Left lung (tissue), 10 donors: ENCODE results near the gene GLI3. TPM values are rescaled to one million over a fixed set of nuclear protein-coding genes. Genes with fewer than 3 reads are reported as not detected.
A peak's percentile ranks its signal among the peaks of the same experiment; 100 is the strongest.

Experiments
- ATAC-seq: fragments of 200-7000 bp; cut with Tn5 transposase; one replicate; pipeline ENCODE4 v1.9.1; 2020; ENCODE audit warnings: moderate library complexity
- DNase-seq, 4 donors: peaks; one replicate each; pipeline ENCODE4 v3.0.0-alpha.2; 2013 to 2020
- H3K27ac ChIP-seq, 2 donors: fragments of 200-600 bp; sonication (generic) in 1 of 2; one replicate each; pipeline versions ENCODE4 v1.5.0 to v1.8.0; 2020 to 2021
- H3K27me3 ChIP-seq, 2 donors: fragments of 200-600 bp; sonication (generic) in 1 of 2; one replicate each; pipeline versions ENCODE4 v1.5.0 to v1.8.0; 2020 to 2021
- H3K36me3 ChIP-seq, 2 donors: fragments of 200-600 bp; sonication (generic) in 1 of 2; one replicate each; pipeline versions ENCODE4 v1.5.0 to v1.8.0; 2020 to 2021
- H3K4me1 ChIP-seq, 2 donors: fragments of 200-600 bp; one replicate each; pipeline ENCODE4 v1.8.0; 2021
- H3K4me3 ChIP-seq, 2 donors: fragments of 200-600 bp; sonication (generic) in 1 of 2; one replicate each; pipeline versions ENCODE4 v1.5.0 to v1.8.0; 2020 to 2021; ENCODE audit warnings: mild to moderate bottlenecking in 1 of 2
- H3K9me3 ChIP-seq, 2 donors: fragments of 200-600 bp; sonication (generic) in 1 of 2; one replicate each; pipeline versions ENCODE4 v1.5.0 to v1.8.0; 2020 to 2021
- CTCF ChIP-seq, 2 donors: fragments of 200-600 bp; sonication (generic) in 1 of 2; IDR thresholded peaks; one replicate each; pipeline versions ENCODE4 v1.5.0 to v1.8.0; 2021; ENCODE audit warnings: antibody characterized with exemption in 2 of 2
- intact Hi-C, 2 donors: fragments of 100-400 bp; cut with DNase I; formaldehyde crosslinking; loops; one replicate each; pipeline versions ENCODE4 v1.11.2 to v1.14.2; 2022
- polyA plus RNA-seq, 6 donors: library from polyadenylated mRNA; unstranded; fragments of 120-200 nt; gene quantifications; one replicate each; pipeline ENCODE4 v1.2.1, GENCODE V29; 2013; ENCODE audit not compliant: insufficient read length in 6 of 6
- total RNA-seq, 2 donors: library from RNA; stranded (reverse); fragmentation: NEBNext Ultra II Directional; extraction: Animal tissue kit (Norgen Biotek cat#: 25700); gene quantifications; one replicate each; pipeline ENCODE4 v1.2.1, GENCODE V29; 2021
- donor health status: DM: no; HTN: yes; CAD: no.
- donor health status: DM: no; HTN: no; CAD: no.

GLI3 gene
- total and polyA plus RNA-seq, 8 donors, result 20.3 to 38.0 (median 31.3) TPM

GRCh38 chr7:42262964-42263363 lies 26.0 kb upstream of the GLI3 start:
- DNase-seq (peak in 2 of 4 donors; percentile 23 to 40), ATAC-seq (peak; percentile 50)
- no peak overlapping the region for H3K27ac ChIP-seq

GRCh38 chr7:42254217-42254616 lies 17.2 kb upstream of the GLI3 start:
- Histone ChIP-seq H3K27ac (no peak overlapping the region), H3K27me3 (no peaks in the 10 kb centered on the region), H3K4me1 (no peaks in the 10 kb centered on the region), H3K9me3 (no peaks in the 10 kb centered on the region), H3K4me3 (no peak overlapping the region), H3K36me3 (no peaks in the 10 kb centered on the region)
- DNase-seq, result no peak
- TF ChIP-seq CTCF (IDR thresholded peaks at IDR 0.05), result no peak
- ATAC-seq, result peak; percentile 33
- intact Hi-C loops, result no loop called here

More at GRCh38 chr7:42262964-42263363, 26.0 kb upstream of the GLI3 start:
- H3K4me3 ChIP-seq, result no peak overlapping the region
- no peaks in the 10 kb centered on the region for H3K9me3 ChIP-seq
- no peaks in the 10 kb centered on the region for H3K4me1 ChIP-seq
- H3K27me3 ChIP-seq, result no peaks in the 10 kb centered on the region
- TF ChIP-seq CTCF (IDR thresholded peaks at IDR 0.05), result no peak
- H3K36me3 ChIP-seq, result no peaks in the 10 kb centered on the region
- intact Hi-C loops, result no loop called here

GRCh38 chr7:42253316-42253715 lies 16.3 kb upstream of the GLI3 start:
- H3K4me3 ChIP-seq, result no peak overlapping the region
- H3K27ac ChIP-seq, result no peak overlapping the region
- no peaks in the 10 kb centered on the region for H3K27me3 ChIP-seq
- TF ChIP-seq CTCF (IDR thresholded peaks at IDR 0.05), result no peak
- no peaks in the 10 kb centered on the region for H3K9me3 ChIP-seq
- H3K36me3 ChIP-seq, result no peaks in the 10 kb centered on the region
- no peaks in the 10 kb centered on the region for H3K4me1 ChIP-seq
- ATAC-seq, result no peak
- intact Hi-C loops, result no loop called here
- DNase-seq, result no peak

DNA sequence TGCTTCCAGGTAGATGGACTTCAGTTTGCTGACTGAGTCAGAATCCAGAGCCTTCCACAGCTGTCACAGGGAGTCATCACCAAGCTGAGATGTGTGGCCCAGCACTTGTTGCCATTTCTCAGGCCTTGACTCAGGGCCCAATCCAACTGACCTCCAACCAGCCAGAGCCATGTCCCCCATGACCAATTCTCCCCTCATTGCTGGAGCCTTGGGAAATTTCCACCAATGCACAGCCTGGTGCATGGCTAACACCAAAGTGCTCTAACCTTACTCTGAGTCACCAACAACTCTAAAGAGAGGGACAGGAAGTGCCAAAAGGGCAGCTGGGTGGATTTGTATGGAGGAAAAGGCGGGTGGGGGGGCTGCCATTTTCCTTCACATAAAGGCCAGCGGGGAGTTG lies 13.4 kb upstream of the GLI3 start:
- H3K27me3 ChIP-seq, result no peaks in the 10 kb centered on the region
- H3K36me3 ChIP-seq, result no peaks in the 10 kb centered on the region
- DNase-seq, result no peak
- H3K4me1 ChIP-seq, result no peaks in the 10 kb centered on the region
- no peak overlapping the region for H3K27ac ChIP-seq
- no peaks in the 10 kb centered on the region for H3K9me3 ChIP-seq
- intact Hi-C loops, result no loop called here
- no peak for TF ChIP-seq CTCF (IDR thresholded peaks at IDR 0.05)
- H3K4me3 ChIP-seq, result no peak overlapping the region
- no peak for ATAC-seq

DNA sequence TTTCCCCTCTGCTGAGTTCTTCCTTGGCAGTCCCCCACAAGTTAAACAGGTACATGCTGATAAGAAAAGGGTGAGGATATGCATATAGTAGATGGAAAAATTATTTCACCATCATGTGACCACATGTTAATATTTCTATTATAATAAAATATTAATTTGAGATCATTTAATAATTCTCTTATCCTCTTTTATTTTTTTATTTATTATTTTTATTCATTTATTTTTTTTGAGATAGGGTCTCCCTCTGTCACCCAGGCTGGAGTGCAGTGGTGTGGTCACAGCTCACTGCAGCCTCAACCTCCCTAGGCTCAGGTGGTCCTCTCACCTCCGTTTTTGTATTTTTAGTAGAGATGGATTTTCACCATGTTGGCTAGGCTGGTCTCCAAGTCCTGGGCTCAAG lies 11.6 kb upstream of the GLI3 start:
- no peaks in the 10 kb centered on the region for H3K36me3 ChIP-seq
- no peak overlapping the region for H3K4me3 ChIP-seq
- ATAC-seq (no peak), DNase-seq (no peak)
- H3K4me1 ChIP-seq, result no peaks in the 10 kb centered on the region
- intact Hi-C loops, result no loop called here
- H3K9me3 ChIP-seq, result no peaks in the 10 kb centered on the region
- no peaks in the 10 kb centered on the region for H3K27me3 ChIP-seq
- no peak for TF ChIP-seq CTCF (IDR thresholded peaks at IDR 0.05)
- H3K27ac ChIP-seq, result no peak overlapping the region
